ENCODE data around the gene RCBTB2. TPM values are rescaled to one million over a fixed set of nuclear protein-coding genes. Genes with fewer than 3 reads are reported as not detected.

Gene RCBTB2
- total RNA-seq, 1 experiment from 2014 or later, result 10.3 TPM

DNA sequence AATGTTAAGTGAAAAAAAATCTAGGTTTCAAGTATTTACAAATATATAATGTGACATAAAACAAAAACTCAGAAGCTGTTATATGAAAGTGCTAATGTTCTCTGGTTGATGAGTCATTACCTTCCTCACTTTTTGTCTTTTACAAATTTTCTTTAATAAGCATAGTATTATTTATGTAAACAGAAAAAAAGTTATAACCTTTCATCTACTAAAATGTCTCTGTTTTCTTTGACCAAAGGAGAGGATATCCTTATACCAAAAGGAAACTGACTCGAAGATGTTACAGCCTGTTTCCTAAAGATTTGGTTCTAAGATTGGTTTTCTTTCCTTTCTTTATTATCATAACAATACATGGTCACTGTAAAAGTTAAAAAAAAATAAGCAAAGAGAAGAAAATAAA, 38.0 kb downstream of the RCBTB2 start:
- no peak for DNase-seq (ENCODE audit: low read depth)

DNA sequence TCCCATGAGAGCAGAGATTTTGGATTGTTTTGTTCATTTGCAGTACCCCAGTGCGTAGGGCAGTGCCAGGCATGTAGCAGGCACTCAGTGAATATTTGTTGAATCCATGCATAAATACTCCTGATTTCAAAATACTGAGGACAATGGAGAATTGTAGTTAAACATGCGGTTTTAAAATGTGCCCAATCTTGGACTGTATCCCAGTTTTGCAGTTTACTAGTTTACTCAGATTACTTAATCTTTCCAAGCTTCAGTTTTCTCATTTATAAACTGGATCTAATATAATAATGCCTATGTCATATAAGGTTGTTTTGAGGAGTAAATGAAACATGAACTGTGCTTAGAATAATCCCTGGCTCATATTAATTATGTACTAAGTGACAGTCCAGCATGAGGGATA, 39.0 kb downstream of the RCBTB2 start:
- peak; percentile 48 for DNase-seq (ENCODE audit: low read depth)

DNA sequence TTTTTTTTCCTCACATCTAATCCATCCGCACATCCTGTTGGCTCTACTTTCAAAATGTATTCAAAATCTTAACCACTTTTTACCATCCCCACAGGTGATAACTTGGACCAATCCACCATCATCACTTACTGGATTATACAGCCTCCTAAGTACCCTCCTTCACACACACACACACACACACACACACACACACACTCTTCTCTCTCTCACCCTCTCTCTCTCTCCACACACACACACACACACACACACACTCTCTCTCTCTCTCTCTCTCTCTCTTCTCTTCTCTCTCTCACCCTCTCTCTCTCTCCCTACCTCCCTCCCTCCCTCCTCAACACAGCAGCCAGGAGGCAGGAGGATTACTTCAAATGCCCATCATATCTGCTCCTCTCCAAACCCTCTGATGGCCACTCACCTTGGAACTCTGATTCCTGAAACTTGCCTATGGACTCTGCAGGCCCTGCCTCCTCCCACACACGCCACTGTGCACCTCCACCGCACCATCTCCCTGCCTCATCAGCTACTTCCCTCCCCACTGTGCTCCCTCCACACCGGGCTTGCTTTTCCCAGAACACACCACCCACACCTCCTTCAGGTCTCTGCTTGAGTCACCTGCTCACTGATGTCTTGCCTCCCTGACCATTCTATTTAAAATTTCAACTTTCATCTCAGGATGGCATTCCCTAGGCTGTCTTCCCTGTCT, 39.7 kb downstream of the RCBTB2 start:
- no peak for DNase-seq (ENCODE audit: low read depth)

DNA sequence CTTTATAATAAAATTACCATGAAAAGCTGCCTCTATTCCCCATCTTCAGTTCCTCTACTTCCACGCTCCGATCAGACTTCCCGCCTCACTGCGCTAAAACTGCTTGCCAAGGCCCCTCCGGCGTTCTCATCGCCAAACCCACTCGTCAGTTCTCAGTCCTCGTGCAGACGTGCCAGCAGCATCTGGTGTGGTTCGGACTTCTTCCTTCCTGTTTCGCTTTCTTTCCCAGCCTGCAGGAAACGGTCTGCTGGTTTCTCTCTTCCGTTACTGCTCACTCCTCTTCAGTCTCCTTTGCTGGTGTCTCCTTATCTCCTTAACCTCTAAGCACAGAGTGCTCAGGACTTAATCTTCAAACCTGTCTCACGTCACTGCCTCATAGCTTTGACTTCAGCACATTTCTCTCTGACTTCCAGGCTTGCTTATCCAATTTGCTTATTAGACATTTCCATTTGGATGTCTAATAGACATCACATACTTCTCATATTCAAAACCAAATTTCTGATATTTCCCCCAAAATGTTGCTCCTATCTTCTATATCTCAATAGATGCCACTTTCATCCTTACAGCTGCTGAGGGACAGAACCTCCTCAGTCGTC, 40.3 kb downstream of the RCBTB2 start:
- DNase-seq (ENCODE audit: low read depth), result peak; percentile 94

DNA sequence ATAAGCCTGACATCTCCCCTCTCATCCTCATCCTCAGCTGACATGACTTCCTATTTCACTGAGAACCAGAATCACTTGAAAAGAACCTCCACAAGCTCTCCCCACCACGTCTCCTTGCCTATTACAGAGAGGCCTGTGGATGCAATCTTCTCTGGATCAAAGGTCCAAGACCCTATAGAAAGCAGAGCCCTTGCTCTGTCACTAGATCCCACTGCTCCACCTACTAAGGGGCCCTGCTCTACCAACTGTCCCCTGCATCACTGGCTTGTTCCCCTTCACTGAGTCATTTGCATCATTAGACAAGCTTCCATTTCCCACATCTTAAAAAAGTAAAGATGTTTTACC, 40.8 kb downstream of the RCBTB2 start:
- DNase-seq (ENCODE audit: low read depth), result no peak

DNA sequence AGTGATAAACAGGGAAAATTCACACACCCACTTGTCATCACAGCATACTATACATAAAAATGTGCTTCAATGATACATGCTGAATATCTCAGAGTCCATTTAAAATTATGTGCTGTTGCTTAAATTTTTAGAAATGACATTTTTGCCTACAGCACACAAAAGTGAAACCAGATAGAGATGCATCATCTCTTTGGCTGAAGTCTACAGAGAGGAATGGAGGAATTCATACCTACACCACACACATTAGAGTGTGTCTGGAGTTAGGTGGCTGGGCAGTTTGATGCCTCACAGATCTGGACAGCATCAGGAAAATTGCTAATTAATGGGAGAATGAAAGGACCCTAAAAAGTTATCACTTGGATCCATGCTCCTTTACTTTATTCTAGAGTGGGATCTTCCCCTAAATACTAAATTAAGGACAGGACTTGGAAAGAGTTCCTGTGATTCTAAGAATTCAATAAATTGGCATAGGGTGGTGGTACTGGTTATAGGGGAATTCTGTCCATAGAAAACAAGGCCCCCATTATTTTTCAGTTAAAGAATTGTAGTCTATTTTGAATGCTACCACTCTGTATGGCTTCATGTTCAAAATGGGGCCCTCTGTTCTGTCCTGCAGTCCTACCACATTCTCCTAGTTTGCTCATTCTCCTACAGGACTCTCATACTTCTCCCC, 41.3 kb downstream of the RCBTB2 start:
- peak; percentile 39 for DNase-seq (ENCODE audit: low read depth)

DNA sequence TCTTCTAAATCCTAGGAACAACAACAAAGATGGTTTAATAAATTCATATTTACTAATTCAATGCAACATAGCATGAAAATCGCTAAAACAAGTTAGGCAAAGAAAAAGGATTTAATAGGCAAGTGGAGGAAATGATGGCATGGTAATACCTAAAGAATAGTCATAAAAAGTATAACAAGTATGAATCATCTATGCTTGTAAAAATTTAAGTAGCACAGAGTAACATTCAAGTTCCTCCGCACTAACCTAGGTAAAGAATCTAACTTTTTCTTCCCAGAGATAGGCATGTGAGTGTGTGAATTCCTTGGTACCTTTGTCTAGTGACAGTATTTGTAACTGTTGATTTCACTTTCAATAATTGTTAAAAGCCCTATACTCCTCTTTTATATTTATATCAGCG, 42.6 kb downstream of the RCBTB2 start:
- no peak for DNase-seq (ENCODE audit: low read depth)

DNA sequence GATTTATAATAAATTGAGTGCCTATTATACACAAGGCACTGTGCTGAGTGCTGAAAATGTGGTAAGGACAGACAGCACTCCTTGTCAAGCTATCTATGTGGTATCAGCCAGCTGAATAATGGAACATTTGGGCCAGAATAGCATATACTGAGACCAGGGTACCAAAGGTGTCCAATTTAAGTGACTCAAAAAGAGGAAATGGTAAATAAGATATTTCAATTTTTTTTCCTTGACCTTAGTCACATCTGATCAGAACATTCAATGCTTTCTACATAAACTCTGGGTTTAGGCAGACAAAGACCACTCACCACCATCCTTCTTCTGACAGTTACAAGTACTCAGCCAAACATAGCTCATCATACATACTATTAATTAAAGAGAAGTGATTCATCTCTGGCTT, 43.2 kb downstream of the RCBTB2 start:
- no peak for DNase-seq (ENCODE audit: low read depth)

DNA sequence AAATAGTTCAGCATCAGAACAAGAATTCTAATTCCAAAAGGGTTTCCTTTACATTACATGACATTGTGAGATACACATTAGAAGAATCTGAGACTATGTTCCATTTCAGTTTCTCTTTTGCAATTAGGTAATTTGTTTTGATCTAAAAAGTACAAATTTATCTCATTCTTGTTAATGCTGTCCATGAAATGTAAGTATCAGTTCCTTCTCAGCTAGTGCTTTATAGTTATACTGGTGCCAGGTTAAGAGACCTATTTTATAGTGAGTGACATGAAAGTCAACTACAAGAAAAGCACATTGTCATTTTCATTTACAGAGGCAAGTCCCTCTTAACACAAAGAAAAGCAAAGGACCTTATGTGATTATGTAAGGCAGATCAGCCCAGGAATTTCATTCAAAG, 43.9 kb downstream of the RCBTB2 start:
- DNase-seq (ENCODE audit: low read depth), result no peak

DNA sequence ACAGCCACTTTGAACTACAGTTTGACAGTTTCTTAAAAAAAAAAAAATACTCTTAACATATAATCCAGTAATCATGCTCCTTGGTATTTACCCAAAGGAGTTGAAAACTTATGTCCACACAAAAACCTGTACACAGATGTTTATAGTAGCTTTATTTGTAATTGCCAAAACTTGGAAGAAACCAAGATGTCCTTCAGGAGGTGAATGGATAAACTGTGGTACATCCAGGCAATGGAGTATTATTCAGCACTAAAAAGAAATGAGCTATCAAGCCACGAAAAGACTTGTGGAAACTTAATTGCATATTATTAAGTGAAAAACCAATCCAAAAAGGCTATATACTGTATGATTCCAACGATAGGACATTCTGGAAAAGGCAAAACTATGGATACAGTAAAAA, 44.9 kb downstream of the RCBTB2 start:
- no peak for DNase-seq (ENCODE audit: low read depth)

DNA sequence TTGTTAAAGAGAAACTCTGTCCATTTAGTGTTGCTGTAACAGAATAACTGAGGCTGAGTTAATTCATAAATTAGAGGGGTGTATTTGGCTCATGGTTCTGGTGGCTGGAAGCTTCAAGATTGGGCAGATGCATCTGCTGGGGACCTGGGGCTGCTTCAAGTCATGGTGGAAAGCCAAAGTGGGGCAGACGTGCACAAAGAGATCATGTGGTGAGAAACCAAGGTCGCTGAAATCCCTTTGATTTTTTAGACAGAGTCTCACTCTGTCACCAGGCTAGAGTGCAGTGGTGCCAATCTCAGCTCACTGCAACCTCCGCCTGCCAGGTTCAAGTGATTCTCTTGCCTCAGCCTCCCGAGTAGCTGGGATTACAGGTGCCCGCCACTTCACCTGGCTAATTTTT, 46.0 kb downstream of the RCBTB2 start:
- DNase-seq (ENCODE audit: low read depth), result no peak

DNA sequence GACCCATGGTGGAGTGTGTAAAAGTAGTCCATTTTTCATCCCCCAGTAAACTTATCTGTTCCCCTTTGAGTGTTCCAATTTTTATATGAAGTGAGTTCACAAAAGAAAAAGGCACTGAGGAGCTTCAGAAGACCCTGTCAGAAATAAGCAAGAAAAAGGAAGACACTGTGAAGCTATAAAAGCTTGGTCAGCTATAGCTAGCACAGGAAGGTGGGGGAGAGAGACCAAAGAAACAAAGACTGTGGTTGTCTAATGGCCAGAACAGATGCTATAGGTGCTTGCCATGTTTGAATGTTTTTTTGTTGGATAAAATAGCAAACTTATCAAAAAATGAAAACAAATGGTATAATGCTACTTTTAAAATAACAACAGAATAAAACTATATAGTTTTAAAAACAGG, 46.5 kb downstream of the RCBTB2 start:
- DNase-seq (ENCODE audit: low read depth), result no peak

DNA sequence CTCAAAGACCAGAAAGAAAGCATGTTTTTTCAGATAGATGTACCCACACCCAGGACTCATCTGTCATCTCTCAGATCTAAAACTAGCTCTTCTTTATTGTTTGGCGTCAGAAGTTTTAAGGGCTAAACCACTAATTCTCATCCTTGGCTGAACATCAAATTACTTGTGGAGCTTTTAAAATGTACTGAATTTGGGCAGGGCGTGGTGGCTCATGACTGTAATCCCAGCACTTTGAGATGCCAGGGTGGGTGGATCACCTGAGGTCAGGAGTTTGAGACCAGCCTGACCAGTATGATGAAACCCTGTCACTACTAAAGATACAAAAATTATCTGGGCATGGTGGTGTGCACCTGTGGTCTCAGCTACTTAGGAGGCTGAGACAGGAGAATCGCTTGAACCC, 47.4 kb downstream of the RCBTB2 start:
- DNase-seq (ENCODE audit: low read depth), result no peak

DNA sequence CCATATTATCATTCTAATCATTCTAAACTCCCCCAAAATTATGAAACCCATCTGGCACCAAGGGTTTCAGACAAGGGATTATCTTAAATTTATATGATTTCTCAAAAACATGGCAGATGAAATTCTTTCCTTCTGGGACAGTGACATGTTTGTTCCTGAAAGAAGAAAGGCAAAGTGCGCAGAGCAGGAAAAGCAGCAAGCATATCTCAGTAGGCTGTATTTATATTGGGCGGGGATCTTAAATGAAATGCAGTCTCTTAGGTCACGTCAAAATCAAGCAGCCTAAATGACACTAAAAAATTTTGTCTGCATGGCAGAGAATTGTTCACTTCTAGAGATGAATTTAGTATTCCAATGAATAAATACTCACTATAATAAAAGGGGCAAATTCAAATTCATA, 49.3 kb downstream of the RCBTB2 start:
- no peak for DNase-seq (ENCODE audit: low read depth)

DNA sequence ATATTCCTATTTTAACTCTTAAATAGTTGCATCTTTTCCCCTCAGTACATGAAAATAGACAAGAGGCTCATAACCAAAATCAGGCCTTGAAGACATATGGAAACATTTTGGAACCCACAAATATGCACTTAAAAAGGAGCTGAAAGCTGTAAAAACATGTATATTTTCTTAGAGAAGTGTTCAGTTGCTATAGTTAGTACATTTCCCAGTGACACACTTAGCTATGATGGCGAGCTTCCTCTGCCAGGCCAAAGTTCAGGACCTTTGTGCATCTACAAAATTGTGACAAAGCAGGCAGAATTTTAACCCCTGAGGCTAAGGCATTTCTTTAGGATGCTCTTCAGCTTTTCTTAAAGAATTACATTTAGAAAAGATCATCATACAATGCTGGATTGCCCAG, 54.5 kb downstream of the RCBTB2 start:
- peak; percentile 48 for DNase-seq (ENCODE audit: low read depth)

DNA sequence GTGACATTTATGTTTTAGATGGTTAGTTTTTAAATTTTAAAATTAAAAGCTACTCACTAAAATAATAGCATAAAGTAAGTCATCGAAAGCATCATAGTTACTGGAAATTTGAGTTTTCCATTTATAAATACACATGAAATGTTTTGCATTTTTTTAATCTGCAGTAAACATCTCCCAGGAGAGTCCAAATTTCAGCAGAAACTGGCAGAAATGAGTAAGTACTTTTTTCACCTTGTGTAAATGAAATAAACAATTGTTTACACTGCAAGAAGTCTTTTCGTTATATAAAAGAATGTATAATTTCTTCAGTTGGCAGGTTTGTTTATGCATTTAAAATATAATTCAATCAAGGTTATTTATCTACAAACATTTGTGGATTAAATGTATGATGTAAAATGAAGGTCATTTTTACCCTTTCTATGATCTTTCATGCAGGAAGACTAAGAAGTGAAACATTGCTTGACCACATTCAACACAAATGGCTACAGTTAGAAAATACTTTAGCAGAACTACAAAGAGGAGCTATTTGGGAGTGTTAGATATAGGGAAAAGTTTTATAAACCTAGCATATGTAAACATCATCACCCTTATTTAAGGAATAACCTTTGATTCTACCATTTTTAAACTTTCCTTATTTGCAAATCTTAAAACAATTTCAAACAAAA, 55.6 kb downstream of the RCBTB2 start:
- DNase-seq (ENCODE audit: low read depth), result no peak

DNA sequence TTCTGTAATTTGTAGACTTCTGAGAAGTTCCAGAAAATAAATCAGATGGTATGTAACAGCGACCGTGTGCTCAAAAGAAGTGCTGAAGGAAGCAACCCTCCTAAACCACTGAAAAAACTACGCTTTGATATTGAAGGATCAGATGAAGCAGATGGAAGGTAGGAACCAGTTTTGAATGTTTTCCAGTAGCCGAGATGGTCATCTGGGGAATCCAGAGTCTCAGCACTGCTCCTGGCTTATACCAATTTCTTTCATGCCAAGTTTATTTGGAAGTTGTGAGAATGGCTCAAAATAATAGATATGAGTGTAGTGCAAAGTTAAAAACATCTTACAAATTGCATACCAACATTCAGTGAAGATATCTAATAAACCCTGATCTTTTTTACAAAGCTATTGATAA, 56.2 kb downstream of the RCBTB2 start:
- no peak for DNase-seq (ENCODE audit: low read depth)

DNA sequence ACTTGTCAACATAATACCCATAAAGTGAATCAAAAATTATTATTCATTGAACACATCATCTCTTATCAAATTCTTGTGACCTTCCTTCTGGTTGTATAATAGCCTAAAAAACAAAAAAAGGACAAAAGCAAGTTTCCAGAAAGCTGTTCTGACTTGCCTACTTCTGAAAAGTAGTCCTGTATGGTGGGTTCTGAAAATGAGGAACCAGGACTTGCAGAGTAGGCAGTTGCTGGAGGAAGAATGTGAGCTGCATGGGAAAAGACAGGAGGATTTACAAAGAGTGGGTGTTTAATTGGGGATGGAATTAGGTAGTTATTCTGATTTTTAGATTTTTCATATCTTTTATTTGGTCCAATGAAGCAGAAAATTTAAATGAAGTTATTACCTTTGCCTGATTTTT, 56.7 kb downstream of the RCBTB2 start:
- no peak for DNase-seq (ENCODE audit: low read depth)

DNA sequence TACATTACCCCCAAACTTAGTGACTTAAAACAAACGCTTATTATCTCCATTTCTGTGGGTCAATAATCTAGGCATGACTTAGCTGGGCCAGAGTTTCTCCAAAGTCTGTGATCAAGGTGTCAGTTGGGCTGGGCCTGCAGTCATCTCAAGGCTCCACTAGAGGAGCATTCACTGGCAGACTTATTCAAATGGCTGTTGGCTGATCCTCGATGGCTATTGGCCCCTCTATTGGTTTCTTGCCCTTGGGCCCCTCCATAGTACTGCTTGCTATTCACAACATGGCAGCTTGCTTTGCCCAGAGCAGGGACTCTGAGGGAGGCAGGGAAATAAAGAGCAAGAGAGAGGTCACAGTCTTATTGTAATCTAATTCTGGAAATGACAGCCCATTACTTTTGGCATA, 57.6 kb downstream of the RCBTB2 start:
- DNase-seq (ENCODE audit: low read depth), result no peak

DNA sequence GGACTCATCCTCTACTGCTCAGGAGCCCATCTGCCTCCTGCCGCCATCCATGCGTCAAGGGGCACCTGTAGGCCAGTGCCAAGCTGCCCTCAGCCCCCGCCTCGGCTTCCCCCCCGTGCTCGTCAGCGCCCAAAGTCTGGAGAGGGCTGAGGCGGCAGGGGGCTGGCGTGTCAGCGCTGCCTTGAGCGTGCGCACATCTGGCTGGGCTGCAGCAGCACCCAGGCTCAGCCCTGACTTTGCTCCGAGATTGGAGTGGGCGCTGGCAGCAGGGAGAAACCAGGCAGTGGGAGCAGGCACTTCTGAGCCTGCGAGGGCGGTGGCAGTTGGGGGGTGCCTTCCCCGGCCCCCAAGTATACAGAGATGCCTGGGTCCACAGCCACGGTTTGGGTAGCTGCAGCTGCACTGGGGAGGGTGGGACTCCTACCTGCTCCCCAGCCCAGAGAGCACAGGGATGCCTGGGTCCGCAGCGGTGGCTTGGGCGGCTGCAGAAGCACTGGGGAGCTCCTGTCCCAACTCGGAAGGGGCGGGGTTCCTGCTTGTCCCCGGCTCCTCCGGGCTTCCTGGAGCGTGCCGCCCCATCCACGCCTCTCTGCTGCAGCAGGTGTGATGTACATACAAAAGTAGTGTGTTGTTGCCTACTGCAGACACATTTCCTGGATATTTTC, 75.2 kb downstream of the RCBTB2 start:
- DNase-seq (ENCODE audit: low read depth), result no peak

DNA sequence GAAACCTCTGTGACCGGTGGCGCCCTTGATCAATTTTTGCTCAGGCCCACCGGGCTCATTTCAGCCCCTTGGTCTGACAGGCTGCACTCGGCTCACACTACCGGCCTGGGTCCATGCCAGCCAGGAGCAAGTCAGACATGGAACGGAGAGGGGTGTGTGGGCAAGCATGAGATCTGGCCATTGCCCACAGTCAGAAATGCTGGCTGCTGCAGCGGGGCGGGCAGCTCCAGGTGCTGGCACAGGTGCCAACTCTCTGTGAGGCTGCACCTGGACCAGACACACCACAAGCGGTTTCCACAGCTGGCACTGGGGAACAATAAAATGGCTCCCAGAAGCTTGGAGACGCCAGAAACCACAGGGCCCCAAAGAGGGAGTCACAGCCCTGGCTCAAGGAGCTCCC, 76.3 kb downstream of the RCBTB2 start:
- DNase-seq (ENCODE audit: low read depth), result no peak

DNA sequence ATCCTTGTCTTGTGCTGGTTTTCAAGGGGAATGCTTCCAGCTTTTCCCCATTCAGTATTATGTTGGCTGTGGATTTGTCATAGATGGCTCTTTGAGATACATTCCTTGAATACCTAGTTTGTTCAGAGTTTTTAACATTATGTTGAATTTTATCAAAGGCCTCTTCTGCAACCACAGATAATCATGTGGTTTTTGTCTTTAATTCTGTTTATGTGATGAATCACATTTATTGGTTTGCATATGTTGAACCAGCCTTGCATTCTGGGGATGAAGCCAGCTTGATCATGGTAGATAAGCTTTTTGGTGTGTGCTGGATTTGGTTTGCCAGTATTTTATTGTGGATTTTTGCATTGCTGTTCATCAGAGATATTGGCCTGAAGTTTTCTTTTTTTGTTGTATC, 81.7 kb downstream of the RCBTB2 start:
- DNase-seq (ENCODE audit: low read depth), result peak; percentile 81

All from RPMI7951 (cell line).